DND-41 (cell line): Measurements from ENCODE around the gene PHF2.

ENCODE experiments used
- ATAC-seq: fragments of 200-7000 bp; cut with Tn5 transposase; 3 replicates; pipeline ENCODE4 v1.9.1; 2021; ENCODE audit warnings: low read depth; ENCODE audit not compliant: insufficient read depth
- DNase-seq: peaks from one replicate; pipeline ENCODE4 v3.0.0-alpha.2; 2020
- H2AFZ ChIP-seq: 2 replicates; pipeline ENCODE4 v1.6.0; 2012; ENCODE audit warnings: low read depth, low read length
- H3K27ac ChIP-seq: 2 replicates; pipeline ENCODE4 v1.5.1; 2012; ENCODE audit warnings: low read length, inconsistent platforms
- H3K27me3 ChIP-seq: fragments of 200-600 bp; sonication (generic); 2 replicates; pipeline ENCODE4 v1.6.0; 2012; ENCODE audit warnings: low read length, mild to moderate bottlenecking, inconsistent platforms; ENCODE audit not compliant: insufficient read depth, poor library complexity
- H3K36me3 ChIP-seq: 2 replicates; pipeline ENCODE4 v1.5.1; 2012; ENCODE audit warnings: low read length, inconsistent platforms; ENCODE audit not compliant: insufficient read depth
- H3K4me1 ChIP-seq: 2 replicates; pipeline ENCODE4 v1.5.1; 2012; ENCODE audit warnings: mild to moderate bottlenecking, low read length; ENCODE audit not compliant: insufficient read depth
- H3K4me2 ChIP-seq: 2 replicates; pipeline ENCODE4 v1.6.0; 2012; ENCODE audit warnings: mild to moderate bottlenecking, moderate library complexity, low read length, inconsistent platforms; ENCODE audit not compliant: insufficient read depth
- H3K4me3 ChIP-seq, 2 experiments: fragments of 200-600 bp in 1 of 2; shearing (Covaris generic) in 1 of 2; 2 replicates each; pipeline ENCODE4 v1.5.1; 2012 to 2016; ENCODE audit warnings: inconsistent platforms in 2 of 2, low read length in 2 of 2, mild to moderate bottlenecking in 2 of 2, low read depth in 1 of 2, moderate library complexity in 1 of 2
- H3K79me2 ChIP-seq: 2 replicates; pipeline ENCODE4 v1.6.0; 2012; ENCODE audit warnings: low read length, inconsistent platforms; ENCODE audit not compliant: insufficient read depth
- H3K9ac ChIP-seq: 2 replicates; pipeline ENCODE4 v1.6.0; 2012; ENCODE audit warnings: low read depth, mild to moderate bottlenecking, inconsistent platforms, low read length, moderate library complexity
- H3K9me3 ChIP-seq: 2 replicates; pipeline ENCODE4 v1.5.1; 2012; ENCODE audit warnings: low read length, moderate library complexity, mild to moderate bottlenecking, inconsistent platforms; ENCODE audit not compliant: insufficient read depth, severe bottlenecking
- H4K20me1 ChIP-seq: 2 replicates; pipeline ENCODE4 v1.6.0; 2012; ENCODE audit warnings: low read length; ENCODE audit not compliant: insufficient read depth
- EZH2 ChIP-seq: IDR thresholded peaks from 3 replicates; pipeline ENCODE4 v1.6.1; 2012; ENCODE audit warnings: borderline replicate concordance, low read depth, mild to moderate bottlenecking, moderate library complexity, low read length, inconsistent platforms; ENCODE audit not compliant: severe bottlenecking
- TF ChIP-seq, protein P1 (sequence below): IDR thresholded peaks from 2 replicates; pipeline ENCODE4 v1.5.1; 2012; ENCODE audit warnings: borderline replicate concordance, low read length, moderate library complexity, mild to moderate bottlenecking; ENCODE audit not compliant: poor library complexity, severe bottlenecking; ENCODE audit errors: extremely low read depth

The PHF2 gene

DNA sequence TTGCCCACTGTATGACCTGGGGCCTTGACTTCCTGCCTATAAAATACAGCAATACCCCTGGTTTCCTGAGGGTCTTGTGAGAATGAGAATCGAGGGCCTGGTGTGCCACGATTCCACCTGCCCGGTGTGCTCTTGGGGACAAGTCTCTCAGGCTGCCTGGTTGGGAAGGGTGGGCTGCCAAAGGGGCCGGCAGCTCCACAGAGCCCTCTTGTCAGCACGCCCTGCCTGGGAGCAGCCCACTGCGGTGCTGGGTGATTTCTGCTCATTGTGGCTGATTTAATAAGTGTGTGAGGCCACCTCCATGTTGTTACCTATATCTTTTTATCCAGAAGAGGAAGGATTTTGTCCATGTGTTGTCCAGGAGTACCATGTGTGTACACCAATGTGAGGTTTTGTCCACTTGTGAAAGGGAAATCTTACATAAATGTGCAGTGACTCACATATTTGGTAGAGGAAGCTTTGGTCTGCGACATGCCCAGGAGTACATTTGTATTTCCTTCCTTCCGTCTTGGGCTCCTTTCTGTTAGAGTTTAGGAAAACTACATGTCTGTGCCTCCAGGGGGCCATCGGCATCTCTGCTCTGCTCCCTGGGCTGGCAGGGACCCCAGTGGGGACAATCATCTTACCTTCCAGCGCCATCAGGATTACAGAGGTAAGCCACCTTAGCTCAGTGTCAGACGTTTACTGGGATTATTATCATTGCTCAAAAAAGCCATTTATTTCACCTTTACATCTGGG lies 108.6 kb downstream of the PHF2 start:
- Histone ChIP-seq H3K4me3 (no peak overlapping the region), H3K9ac (no peak overlapping the region), H2AFZ (no peak overlapping the region), H3K27ac (no peak overlapping the region), H3K36me3 (no peaks in the 10 kb centered on the region), H4K20me1 (no peaks in the 10 kb centered on the region), H3K4me1 (no peaks in the 10 kb centered on the region), H3K79me2 (no peaks in the 10 kb centered on the region), H3K9me3 (peaks cover 3% of the 10 kb centered on the region), H3K27me3 (no peaks in the 10 kb centered on the region), H3K4me2 (no peak overlapping the region)
- ATAC-seq, result no peak
- TF ChIP-seq, protein P1, sequence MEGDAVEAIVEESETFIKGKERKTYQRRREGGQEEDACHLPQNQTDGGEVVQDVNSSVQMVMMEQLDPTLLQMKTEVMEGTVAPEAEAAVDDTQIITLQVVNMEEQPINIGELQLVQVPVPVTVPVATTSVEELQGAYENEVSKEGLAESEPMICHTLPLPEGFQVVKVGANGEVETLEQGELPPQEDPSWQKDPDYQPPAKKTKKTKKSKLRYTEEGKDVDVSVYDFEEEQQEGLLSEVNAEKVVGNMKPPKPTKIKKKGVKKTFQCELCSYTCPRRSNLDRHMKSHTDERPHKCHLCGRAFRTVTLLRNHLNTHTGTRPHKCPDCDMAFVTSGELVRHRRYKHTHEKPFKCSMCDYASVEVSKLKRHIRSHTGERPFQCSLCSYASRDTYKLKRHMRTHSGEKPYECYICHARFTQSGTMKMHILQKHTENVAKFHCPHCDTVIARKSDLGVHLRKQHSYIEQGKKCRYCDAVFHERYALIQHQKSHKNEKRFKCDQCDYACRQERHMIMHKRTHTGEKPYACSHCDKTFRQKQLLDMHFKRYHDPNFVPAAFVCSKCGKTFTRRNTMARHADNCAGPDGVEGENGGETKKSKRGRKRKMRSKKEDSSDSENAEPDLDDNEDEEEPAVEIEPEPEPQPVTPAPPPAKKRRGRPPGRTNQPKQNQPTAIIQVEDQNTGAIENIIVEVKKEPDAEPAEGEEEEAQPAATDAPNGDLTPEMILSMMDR, result no peak
- TF ChIP-seq EZH2, result no peak
- DNase-seq, result no peak

DNA sequence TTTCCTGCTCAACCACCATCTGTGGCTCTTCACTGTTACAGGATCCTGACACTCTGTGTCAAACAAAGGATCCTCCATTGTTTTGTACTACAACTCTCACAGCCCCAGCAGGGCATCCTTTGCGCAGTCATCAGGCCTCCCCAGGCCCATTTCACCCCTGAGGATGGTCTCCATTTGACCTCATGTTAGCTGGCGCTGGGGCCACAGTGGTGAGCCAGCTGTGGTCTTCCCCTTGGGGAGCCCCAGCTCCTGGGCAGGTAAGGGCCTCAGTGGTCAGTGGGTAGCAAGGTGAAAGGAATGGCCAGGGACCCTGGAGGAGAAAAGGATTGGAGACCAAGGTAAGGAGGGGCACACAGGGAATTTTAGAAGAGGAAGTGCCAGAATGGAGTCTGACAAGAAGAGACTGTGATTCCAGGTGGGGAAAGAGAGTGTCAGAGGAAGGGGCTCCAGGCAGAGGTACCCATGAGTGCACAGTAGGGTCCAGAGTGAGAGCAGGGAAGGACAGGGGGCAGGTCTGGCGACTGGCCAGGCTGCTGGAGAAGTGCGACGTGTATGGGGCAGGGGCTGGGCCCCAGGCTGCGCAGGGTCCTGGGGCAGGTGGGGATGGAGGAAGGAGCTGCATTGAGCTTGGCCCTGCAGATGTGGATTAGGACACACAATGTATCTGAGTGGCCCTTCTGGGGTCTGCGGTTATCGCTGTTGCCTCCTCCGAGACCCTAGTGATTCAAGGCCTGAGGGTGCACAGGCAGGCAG lies 109.9 kb downstream of the PHF2 start:
- no peak overlapping the region for H3K4me3 ChIP-seq
- H3K79me2 ChIP-seq, result no peaks in the 10 kb centered on the region
- no peak overlapping the region for H3K9ac ChIP-seq
- no peak overlapping the region for H2AFZ ChIP-seq
- no peak for DNase-seq
- TF ChIP-seq EZH2, result no peak
- no peak overlapping the region for H3K4me2 ChIP-seq
- H3K9me3 ChIP-seq, result peaks cover 8% of the 10 kb centered on the region
- no peaks in the 10 kb centered on the region for H3K4me1 ChIP-seq
- no peaks in the 10 kb centered on the region for H3K27me3 ChIP-seq
- no peaks in the 10 kb centered on the region for H3K36me3 ChIP-seq
- no peaks in the 10 kb centered on the region for H4K20me1 ChIP-seq
- no peak overlapping the region for H3K27ac ChIP-seq
- ATAC-seq, result no peak

DNA sequence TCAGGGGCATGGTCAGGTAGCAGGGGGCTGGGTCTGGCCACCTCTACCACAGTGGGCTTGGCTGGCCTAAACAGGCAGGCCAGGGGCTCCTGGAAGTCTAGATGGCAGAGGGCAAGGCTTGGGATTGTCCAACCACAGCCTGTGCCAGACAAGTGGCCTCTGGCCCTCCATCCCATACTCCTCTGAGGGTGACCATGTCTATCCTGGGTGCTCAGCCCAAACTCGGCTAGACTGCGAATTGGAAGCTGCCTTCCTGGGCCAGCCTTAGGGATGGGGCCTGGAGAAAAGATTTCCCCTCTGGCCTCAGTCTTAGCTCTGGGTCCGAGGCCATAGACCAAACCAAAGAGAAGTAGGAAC lies 110.5 kb downstream of the PHF2 start:
- Histone ChIP-seq H3K4me1 (no peaks in the 10 kb centered on the region), H3K4me3 (no peak overlapping the region), H3K36me3 (no peaks in the 10 kb centered on the region), H2AFZ (no peak overlapping the region), H3K9me3 (peaks cover 8% of the 10 kb centered on the region), H3K4me2 (no peak overlapping the region), H3K27ac (no peak overlapping the region), H3K9ac (no peak overlapping the region), H3K79me2 (no peaks in the 10 kb centered on the region), H4K20me1 (no peaks in the 10 kb centered on the region), H3K27me3 (no peaks in the 10 kb centered on the region)
- TF ChIP-seq EZH2, result no peak
- TF ChIP-seq, protein P1, result no peak
- DNase-seq (no peak), ATAC-seq (no peak)

DNA sequence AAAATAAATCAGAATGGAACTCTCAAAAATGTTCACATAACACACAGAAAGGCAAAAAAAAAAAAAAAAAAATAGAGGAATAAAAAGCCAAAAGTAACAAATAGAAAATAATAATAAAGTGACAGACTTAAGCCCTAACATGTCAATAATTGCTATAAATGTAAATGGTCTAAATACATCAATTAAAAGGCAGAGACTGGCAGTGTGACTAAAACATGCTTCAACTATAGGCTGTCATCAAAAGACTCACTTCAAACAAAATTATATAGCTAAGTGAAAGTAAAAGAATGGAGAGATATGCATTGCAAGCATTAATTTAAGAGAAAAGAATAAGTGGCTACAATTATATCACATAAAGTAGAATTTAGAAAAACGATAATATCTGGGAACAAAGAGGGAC lies 114.2 kb downstream of the PHF2 start:
- no peak overlapping the region for H3K4me3 ChIP-seq
- H3K4me1 ChIP-seq, result no peaks in the 10 kb centered on the region
- no peak overlapping the region for H3K4me2 ChIP-seq
- H4K20me1 ChIP-seq, result no peaks in the 10 kb centered on the region
- ATAC-seq, result no peak
- peaks cover 8% of the 10 kb centered on the region for H3K9me3 ChIP-seq
- no peak overlapping the region for H3K27ac ChIP-seq
- H3K79me2 ChIP-seq, result no peaks in the 10 kb centered on the region
- no peak overlapping the region for H3K9ac ChIP-seq
- no peak for DNase-seq
- TF ChIP-seq, protein P1, result no peak
- TF ChIP-seq EZH2, result no peak
- no peaks in the 10 kb centered on the region for H3K27me3 ChIP-seq
- H3K36me3 ChIP-seq, result no peaks in the 10 kb centered on the region
- H2AFZ ChIP-seq, result no peak overlapping the region
